Stimulated activated CD8-positive, alpha-beta memory T cell treated with anti-CD3 and anti-CD28 coated beads, Interleukin-12 subunit alpha, Interleukin-12 subunit beta, amount 100 ng/mL, for 24 hours (primary cell): ENCODE results near the gene PMEPA1.

Experiments
- DNase-seq: peaks from one replicate; pipeline ENCODE4 v3.0.0-alpha.2; 2020; ENCODE audit errors: extremely low read depth

PMEPA1 gene

DNA sequence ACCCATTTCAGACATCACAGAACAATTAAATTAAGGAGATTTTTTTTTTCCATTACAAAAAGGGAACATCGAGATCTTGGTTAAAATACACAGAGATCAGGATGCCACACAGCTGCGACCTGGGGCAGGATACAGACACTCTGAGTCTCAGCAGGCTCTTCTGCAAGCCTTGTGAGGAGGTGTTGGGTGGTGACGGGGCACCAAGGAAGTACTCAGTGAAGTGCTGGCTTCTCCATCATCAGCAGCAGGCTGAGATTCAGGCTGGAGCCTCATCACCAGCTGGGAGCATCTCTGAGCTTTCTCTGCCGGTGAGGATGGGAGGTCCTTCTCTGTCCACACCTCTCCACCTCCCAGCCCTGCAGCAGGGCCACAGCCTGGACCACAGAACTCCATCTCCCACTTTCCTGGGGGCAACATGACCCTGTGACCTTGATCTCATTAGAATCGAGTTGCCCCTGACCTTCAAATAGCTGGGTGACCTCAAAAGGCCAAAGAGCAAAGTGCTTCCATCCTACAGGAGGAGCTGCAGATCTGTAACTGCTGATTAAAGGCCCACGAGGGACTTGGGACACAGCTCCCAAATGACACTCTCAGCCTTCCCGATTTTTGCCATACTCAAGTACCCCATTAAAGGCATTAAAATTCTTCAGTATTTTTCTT lies 16.0 kb downstream of the PMEPA1 start:
- no peak for DNase-seq

DNA sequence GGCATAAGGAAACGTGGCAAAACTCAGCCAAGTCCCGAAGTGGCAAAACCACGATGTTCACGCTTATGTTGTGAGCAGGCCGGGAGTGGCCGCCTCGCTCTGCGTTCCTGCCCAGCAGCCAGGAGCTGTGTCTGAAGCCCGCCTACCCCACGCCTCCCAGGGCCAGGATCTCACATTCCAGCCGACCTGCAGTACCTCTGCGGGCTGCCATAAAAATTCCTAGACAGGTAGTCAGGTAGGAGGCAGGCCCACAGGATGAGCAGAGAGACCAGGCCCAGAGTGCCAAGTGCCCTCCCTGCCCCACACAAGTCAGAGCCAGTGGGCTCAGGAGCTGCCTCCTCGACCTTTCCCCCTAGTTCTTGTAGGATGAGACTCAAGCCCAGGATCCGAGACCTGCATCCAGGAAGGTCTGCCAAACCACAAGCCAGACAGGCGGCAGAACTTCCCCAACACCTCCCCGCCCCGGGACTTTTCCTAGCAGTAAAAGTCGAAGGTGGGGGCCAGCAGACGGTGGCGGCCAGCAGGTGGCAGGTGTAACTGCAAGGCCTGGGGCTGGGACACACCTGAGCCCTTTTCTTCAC lies 16.7 kb downstream of the PMEPA1 start:
- DNase-seq = no peak

GRCh38 chr20:57692393-57692792 lies 17.4 kb downstream of the PMEPA1 start:
- no peak for DNase-seq

GRCh38 chr20:57691699-57692098 lies 18.1 kb downstream of the PMEPA1 start:
- no peak for DNase-seq

GRCh38 chr20:57690525-57690924 lies 19.3 kb downstream of the PMEPA1 start:
- no peak for DNase-seq

DNA sequence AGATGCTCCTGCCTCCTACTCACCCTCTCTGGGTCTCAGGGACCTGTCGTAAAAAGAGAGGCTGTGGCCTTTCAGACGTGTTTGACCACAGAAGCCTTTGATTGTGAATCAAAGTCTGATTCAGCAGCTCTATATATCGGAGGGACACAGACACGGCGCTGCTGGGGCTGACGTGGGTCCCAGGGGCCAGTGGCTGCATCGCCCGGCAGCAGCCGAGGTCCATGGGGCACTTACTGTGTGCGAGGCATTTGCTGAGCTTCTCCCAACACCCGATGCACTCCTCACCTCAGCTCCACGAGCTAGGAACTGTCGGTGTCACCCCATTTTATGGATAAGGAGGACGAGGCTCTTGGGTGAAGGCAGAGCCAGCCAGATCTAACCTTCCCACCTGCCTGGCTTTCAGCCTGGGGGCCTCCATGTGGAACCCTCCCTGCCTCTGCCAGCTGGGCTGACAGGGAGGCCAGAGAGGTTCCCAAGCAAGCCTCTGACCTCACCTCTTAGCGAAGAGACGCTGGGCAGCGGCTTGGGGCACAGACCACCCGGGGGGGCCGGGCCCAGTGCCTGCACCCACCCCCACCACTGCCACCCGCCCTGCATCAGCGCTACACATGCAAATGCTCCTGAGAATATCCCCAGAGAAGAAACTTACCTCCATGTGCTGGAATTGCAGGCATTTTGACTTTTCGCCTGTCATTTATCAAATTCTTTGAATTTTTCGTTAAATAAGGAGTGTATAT lies 19.9 kb downstream of the PMEPA1 start:
- DNase-seq = no peak

GRCh38 chr20:57688864-57689263 lies 21.0 kb downstream of the PMEPA1 start:
- DNase-seq = no peak

- no peak for DNase-seq
Measured at GRCh38 chr20:57688295-57688694, 21.5 kb downstream of the PMEPA1 start.

DNA sequence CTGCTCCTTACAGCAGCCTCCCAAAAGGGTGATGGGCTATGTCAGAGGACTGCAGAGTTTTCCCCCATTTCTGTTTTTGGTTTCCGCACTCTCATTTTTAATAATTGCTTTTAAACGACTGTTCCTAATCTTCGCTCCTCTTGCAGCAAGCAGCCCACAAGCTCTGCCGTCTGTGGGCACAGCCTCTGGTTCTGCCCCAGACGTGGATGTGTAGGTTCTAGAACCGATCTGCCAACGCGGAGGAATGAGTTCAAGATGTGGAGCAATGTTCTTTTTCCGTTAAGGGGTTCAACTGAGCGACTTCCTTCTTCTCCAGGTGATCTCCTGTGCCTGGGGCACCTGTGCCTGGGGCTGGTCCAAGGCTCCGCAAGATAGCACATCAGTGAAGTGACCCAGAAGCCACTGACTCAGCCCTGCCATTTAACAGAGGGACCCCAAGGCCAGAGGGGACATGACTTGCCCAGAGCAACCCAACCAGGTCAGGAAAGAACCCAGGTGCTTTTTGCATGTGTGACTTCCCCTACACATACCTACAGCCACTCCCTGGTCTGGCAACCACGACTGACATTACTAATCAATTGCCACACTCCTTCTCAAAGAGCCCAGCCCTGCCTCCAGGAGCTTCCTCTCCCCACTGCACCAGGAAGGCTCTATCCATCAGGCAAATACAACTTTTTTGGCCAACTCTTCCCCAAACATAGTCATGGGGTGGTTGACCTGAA lies 22.7 kb downstream of the PMEPA1 start:
- DNase-seq = no peak

DNA sequence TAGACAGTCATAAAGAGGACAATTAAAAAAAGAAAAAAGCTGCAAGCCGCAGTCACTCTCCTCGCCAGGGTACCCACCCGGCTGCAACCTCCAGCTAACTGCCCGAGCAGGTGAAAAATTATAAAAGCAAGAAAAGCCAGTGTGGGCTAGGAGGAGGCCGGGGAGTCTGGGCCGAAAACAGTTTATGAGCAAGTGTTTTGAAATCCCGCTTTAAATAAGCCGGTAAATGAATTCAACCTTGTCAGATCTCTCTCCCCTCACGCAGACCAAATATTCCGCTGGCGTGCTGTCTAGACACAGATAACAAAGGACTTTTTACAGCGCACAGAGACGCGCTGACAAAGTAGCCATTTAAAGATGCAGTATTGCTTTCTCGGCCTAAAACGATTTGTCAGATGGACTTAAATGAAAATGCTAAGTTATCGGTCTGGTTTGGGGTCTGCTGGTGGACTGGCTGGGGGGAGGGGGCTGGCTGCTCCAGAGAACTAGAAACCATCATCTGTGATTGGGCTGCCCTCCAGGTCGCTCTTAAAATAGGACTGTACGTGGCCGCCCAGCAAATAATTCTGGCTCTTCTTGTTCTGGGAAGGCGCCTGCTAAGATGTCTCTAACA lies 24.6 kb downstream of the PMEPA1 start:
- DNase-seq = no peak

- DNase-seq = no peak
Measured at GRCh38 chr20:57684808-57685140, 25.0 kb downstream of the PMEPA1 start.

DNA sequence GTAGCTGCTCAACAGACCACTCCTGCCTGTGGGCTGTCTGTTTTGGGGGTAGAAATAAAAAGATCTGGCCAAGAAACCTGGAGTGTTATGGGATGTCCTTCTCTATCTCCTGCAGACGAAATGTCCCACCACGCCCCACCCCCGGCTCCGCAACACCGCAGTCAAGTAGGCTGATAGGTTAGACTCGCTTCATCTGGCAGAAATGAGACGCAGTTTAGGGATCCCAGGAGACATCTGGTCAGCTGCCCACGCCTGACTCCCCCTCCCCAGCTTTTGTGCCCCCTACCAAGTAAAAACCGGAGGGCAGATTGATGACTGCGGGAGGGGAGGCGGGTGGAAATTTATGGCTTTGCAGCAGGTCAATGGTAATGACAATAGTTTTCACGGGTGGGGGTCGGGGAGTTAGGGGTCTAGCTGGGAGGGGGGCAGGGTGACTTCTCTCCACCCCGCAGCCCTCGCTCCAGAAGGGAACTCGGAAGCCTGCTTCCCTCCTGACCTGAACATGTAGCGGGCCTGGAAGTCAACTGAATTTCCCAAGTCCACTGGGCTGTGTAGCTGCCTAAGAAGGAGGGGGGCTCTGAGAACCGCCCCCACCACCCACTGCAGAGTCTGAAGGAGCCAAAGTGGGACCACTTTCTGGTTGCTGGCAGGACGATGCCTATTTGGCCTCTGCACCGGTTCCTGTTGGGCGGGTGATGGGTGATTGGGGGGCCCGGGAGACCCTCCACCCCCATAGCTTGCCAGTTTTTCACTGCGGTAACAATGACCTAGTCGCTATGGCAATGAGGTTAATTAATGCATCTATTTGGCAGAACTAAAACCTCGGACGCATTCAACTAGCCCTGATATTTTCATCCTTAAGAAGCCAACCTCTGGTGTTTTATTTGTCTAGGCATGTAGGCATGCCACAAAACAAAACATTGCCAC lies 25.7 kb downstream of the PMEPA1 start:
- DNase-seq = no peak

- no peak for DNase-seq
Measured at GRCh38 chr20:57683287-57683686, 26.5 kb downstream of the PMEPA1 start.

DNA sequence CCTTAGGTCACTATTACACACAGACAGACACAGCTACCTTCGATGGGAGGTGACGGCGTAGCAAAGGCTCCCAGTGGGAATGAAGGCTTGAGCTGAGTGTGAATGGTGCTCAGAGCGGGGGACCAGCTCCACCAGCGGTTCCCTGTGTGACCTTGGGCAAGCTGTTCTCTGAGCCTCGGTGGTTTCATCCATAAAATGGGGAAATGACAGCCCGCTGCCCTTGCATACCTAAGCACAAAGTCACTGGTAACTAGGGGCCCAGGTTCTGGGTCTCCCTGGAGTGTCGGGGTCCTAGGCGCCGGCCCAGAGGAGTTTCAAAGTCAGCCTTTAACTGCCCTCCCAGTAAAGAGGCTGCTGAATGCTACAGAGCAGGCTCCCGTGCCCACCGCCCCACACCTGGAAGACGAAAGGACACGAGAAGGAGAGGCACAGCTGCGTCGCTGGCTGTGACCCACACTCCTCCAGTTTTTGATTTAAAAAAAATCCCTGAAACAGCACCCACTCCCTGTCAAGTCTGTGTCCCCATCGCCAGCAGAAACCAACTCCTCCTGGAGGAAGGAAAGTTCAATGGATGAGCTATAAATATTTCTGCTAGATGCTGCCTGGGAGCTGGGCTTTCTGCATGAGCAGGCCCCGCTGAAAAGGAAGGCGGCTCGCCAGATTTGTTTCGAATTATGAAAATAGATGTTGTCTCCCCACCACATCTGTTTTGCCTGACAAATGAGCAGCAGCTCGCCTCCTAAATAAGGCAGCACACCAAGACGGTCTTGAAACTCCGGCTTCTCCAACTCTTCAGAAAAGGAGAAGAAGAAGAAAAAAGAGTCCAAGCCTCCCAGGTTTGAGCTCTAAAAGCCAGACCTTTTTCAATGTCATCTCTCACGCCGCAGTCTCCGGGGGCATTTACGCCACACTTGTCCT lies 27.4 kb downstream of the PMEPA1 start:
- no peak for DNase-seq

- DNase-seq = no peak
Measured at GRCh38 chr20:57680934-57681914, 28.6 kb downstream of the PMEPA1 start.

- no peak for DNase-seq
Measured at GRCh38 chr20:57680131-57680716, 29.6 kb downstream of the PMEPA1 start.

DNA sequence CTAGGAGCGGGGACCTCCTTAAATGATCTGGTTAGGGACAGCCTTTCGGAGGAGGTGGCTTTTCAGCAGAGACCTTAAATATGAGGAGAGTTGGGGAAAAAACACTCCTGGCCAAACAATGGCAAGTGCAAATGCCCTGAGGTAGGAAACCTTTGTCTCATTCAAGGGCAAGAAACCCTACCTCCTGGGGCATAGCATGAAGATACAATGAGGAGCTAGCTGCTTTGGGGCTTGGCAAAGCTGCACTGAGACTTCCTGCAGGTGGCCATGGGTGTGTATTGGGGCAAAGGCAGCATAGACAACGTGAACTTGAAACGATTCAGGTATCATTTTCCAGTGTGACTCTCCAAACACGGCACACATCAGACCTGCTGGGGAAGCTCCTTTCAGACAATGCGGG lies 30.7 kb downstream of the PMEPA1 start:
- no peak for DNase-seq

DNA sequence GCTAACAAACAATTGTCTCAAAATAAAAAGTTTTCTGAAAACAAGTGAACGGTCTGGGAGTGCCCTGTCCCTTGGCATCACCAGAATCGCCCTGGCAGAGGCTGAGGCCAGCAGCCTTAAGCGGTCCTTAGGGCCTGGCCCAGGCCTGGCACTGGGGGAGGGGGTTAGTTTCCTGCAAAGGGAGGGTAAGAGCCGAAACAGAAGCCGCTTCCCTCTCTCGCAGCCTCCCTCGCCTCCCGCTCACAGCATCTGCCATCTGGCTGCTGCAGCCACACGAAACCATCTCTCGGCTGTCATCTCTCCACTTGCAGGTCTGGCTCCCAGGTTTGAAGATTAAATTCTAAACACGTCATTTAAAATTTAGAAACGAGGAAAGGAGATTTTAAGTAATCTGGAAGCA lies 31.5 kb downstream of the PMEPA1 start:
- DNase-seq = no peak
